GM12878 (cell line): Measurements from ENCODE around the gene SBF1.

Experiments
- CHD4 ChIP-seq: fragments of 200-600 bp; sonication (generic); IDR thresholded peaks from 2 replicates; pipeline ENCODE4 v1.6.1; 2016; ENCODE audit warnings: mild to moderate bottlenecking
- CTCF ChIP-seq, 3 experiments: IDR thresholded peaks in 2 of 3; conservative IDR thresholded peaks in 1 of 3; 2 replicates each; pipeline ENCODE4 v1.5.1; 2011; ENCODE audit warnings: low read depth in 3 of 3, low read length in 3 of 3, mild to moderate bottlenecking in 3 of 3, control low read depth in 2 of 3, moderate library complexity in 2 of 3, inconsistent platforms in 1 of 3, mixed read lengths in 1 of 3; ENCODE audit not compliant: control insufficient read depth in 2 of 3, insufficient read depth in 1 of 3; ENCODE audit errors: extremely low read depth in 1 of 3
- EGR1 ChIP-seq, 2 experiments: IDR thresholded peaks; 1 replicate in 1 of 2; 2 replicates in 1 of 2; pipeline ENCODE4 v1.6.1; 2011 to 2012; ENCODE audit warnings: low read depth in 2 of 2, low read length in 2 of 2, borderline replicate concordance in 1 of 2, mild to moderate bottlenecking in 1 of 2, moderate library complexity in 1 of 2
- EP300 ChIP-seq, 2 experiments: fragments of 150-350 bp in 1 of 2; IDR thresholded peaks; 2 replicates each; pipeline ENCODE4 v1.6.1; 2011 to 2012; ENCODE audit warnings: low read depth in 2 of 2, low read length in 2 of 2, borderline replicate concordance in 1 of 2, improper control_type of control experiment in 1 of 2, inconsistent platforms in 1 of 2; ENCODE audit not compliant: control insufficient read depth in 1 of 2
- MYC ChIP-seq: IDR thresholded peaks from 2 replicates; pipeline ENCODE4 v1.6.1; 2011; ENCODE audit warnings: mild to moderate bottlenecking, low read length, moderate library complexity, inconsistent platforms; ENCODE audit not compliant: insufficient read depth, insufficient replicate concordance, insufficient read length, severe bottlenecking
- NFIC ChIP-seq: IDR thresholded peaks from 2 replicates; pipeline ENCODE4 v1.6.1; 2012; ENCODE audit warnings: low read depth, mild to moderate bottlenecking, inconsistent platforms, low read length, moderate library complexity
- POLR2A ChIP-seq: IDR thresholded peaks from 2 replicates; pipeline ENCODE4 v1.6.1; 2011; ENCODE audit warnings: low read depth, mild to moderate bottlenecking, low read length
- POLR2AphosphoS5 ChIP-seq: IDR thresholded peaks from 2 replicates; pipeline ENCODE4 v1.6.1; 2011; ENCODE audit warnings: mild to moderate bottlenecking, low read length, inconsistent platforms
- ZNF592 ChIP-seq: fragments of 450-650 bp; IDR thresholded peaks from 2 replicates; pipeline ENCODE4 v1.6.1; 2017; ENCODE audit warnings: mild to moderate bottlenecking, moderate library complexity
- ZZZ3 ChIP-seq: IDR thresholded peaks from 2 replicates; pipeline ENCODE4 v1.6.1; 2011; ENCODE audit warnings: low read depth; ENCODE audit not compliant: control insufficient read depth, insufficient read length
- TF ChIP-seq, protein P1 (sequence below): IDR thresholded peaks from 2 replicates; pipeline ENCODE4 v1.6.1; 2012; ENCODE audit warnings: mild to moderate bottlenecking, low read depth, low read length

GRCh38 chr22:50439871-50440331, 34.9 kb downstream of the SBF1 start:
- TF ChIP-seq ZNF592: no peak
- no peak for TF ChIP-seq EP300 (IDR thresholded peaks at IDR 0.05; ENCODE audit: borderline replicate concordance in 1 of 2, control insufficient read depth in 1 of 2, low read depth in 2 of 2, low read length in 2 of 2)
- no peak for TF ChIP-seq EGR1 (IDR thresholded peaks at IDR 0.05; ENCODE audit: borderline replicate concordance in 1 of 2, low read depth in 2 of 2, low read length in 2 of 2)
- no peak for TF ChIP-seq CHD4
- no peak for TF ChIP-seq NFIC
- TF ChIP-seq POLR2A: 0 out of 2 replicates have a peak, but pooled peaks have one; percentile 18
- no peak for TF ChIP-seq MYC
- TF ChIP-seq ZZZ3: no peak
- no peak for TF ChIP-seq POLR2AphosphoS5
- no peak for TF ChIP-seq CTCF (IDR thresholded peaks at IDR 0.05 in 2 of 3, conservative IDR thresholded peaks at IDR 0.05 in 1 of 3; ENCODE audit: control insufficient read depth in 2 of 3, extremely low read depth in 1 of 3, insufficient read depth in 1 of 3, low read depth in 3 of 3, low read length in 3 of 3)
- TF ChIP-seq, protein P1, sequence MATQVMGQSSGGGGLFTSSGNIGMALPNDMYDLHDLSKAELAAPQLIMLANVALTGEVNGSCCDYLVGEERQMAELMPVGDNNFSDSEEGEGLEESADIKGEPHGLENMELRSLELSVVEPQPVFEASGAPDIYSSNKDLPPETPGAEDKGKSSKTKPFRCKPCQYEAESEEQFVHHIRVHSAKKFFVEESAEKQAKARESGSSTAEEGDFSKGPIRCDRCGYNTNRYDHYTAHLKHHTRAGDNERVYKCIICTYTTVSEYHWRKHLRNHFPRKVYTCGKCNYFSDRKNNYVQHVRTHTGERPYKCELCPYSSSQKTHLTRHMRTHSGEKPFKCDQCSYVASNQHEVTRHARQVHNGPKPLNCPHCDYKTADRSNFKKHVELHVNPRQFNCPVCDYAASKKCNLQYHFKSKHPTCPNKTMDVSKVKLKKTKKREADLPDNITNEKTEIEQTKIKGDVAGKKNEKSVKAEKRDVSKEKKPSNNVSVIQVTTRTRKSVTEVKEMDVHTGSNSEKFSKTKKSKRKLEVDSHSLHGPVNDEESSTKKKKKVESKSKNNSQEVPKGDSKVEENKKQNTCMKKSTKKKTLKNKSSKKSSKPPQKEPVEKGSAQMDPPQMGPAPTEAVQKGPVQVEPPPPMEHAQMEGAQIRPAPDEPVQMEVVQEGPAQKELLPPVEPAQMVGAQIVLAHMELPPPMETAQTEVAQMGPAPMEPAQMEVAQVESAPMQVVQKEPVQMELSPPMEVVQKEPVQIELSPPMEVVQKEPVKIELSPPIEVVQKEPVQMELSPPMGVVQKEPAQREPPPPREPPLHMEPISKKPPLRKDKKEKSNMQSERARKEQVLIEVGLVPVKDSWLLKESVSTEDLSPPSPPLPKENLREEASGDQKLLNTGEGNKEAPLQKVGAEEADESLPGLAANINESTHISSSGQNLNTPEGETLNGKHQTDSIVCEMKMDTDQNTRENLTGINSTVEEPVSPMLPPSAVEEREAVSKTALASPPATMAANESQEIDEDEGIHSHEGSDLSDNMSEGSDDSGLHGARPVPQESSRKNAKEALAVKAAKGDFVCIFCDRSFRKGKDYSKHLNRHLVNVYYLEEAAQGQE: no peak
